Pancreas (tissue), 10 donors: ENCODE data around the gene LYPD6B. TPM values are rescaled to one million over a fixed set of nuclear protein-coding genes. Genes with fewer than 3 reads are reported as not detected.
A peak's percentile ranks its signal among the peaks of the same experiment; 100 is the strongest.

ENCODE experiments used
- ATAC-seq, 4 donors: fragments of 200-7000 bp; cut with Tn5 transposase; one replicate each; pipeline versions ENCODE4 v1.8.0 to v1.9.1; 2020; ENCODE audit warnings: mild to moderate bottlenecking in 4 of 4, moderate library complexity in 4 of 4
- DNase-seq, 6 donors: peaks; one replicate each; pipeline ENCODE4 v3.0.0-alpha.2; 2020
- FAIRE-seq: peaks from 2 replicates; lab custom pipeline; 2012; peaks lifted over from hg19 to GRCh38; lab: Jason Lieb, UNC
- H3K27ac ChIP-seq, 4 donors: fragments of 200-600 bp; sonication (generic); 1 replicate in 3 of 4; 2 replicates in 1 of 4; pipeline versions ENCODE4 v1.5.0 to v1.8.0; 2020
- H3K27me3 ChIP-seq, 4 donors: fragments of 200-600 bp; one replicate each; pipeline ENCODE4 v1.8.0; 2021
- H3K36me3 ChIP-seq, 3 donors: fragments of 200-600 bp; sonication (generic) in 1 of 3; one replicate each; pipeline versions ENCODE4 v1.5.0 to v1.8.0; 2020 to 2021
- H3K4me1 ChIP-seq, 3 donors: fragments of 200-600 bp; one replicate each; pipeline ENCODE4 v1.8.0; 2021
- H3K4me3 ChIP-seq, 4 donors: fragments of 200-600 bp; sonication (generic) in 2 of 4; one replicate each; pipeline versions ENCODE4 v1.5.0 to v1.8.0; 2020 to 2021
- H3K9me3 ChIP-seq, 4 donors: fragments of 200-600 bp; one replicate each; pipeline ENCODE4 v1.8.0; 2021
- WGBS, 2 donors: extraction: QIAGEN DNeasy Blood & Tissue Kit; methylation state at CpG; one replicate each; pipeline ENCODE4 v1.1.7; 2013; 5-methylcytosine and 5-hydroxymethylcytosine counted together
- intact Hi-C, 3 donors: fragments of 100-400 bp; cut with DNase I; formaldehyde crosslinking; loops; one replicate each; pipeline versions ENCODE4 v1.11.1 to v1.14.2; 2022
- polyA plus RNA-seq, 2 donors: library from polyadenylated mRNA; stranded (reverse); fragments of 200-250 nt; gene quantifications; one replicate each; pipeline ENCODE4 v1.2.3, GENCODE V29; 2013
- total RNA-seq, 6 donors: library from RNA; stranded (reverse); fragmentation: NEBNext Ultra II Directional in 4 of 6; extraction: Animal tissue kit (Norgen Biotek cat#: 25700) in 4 of 6; gene quantifications; one replicate each; pipeline versions ENCODE4 v1.2.1 to v1.2.4, GENCODE V29; 2021 to 2023
- TF ChIP-seq, protein P1 (sequence below), 4 donors: fragments of 200-600 bp; sonication (generic) in 3 of 4; IDR thresholded peaks; one replicate each; pipeline versions ENCODE4 v1.5.0 to v1.8.0; 2021; ENCODE audit warnings: antibody characterized with exemption in 4 of 4
- donor health status: healthy with polysubstance abuse.
- donor health status: DM: no; HTN: no; CAD: no; lungs with moderate emphysema.
- donor health status: DM: no; HTN: no; CAD: no.
- donor health status: control.
- donor health status: control.
- donor health status: Bipolar disorder and iron deficiency.
- donor health status: DM: yes; HTN: yes; CAD: no.
- donor health status: DM: no; HTN: no; CAD: no.
- donor health status: DM: no; HTN: no; CAD: no.
- donor health status: DM: yes; HTN: yes; CAD: no.

Gene LYPD6B
- total and polyA plus RNA-seq, 8 donors: 3.0 to 8.1 (median 4.6) TPM

DNA sequence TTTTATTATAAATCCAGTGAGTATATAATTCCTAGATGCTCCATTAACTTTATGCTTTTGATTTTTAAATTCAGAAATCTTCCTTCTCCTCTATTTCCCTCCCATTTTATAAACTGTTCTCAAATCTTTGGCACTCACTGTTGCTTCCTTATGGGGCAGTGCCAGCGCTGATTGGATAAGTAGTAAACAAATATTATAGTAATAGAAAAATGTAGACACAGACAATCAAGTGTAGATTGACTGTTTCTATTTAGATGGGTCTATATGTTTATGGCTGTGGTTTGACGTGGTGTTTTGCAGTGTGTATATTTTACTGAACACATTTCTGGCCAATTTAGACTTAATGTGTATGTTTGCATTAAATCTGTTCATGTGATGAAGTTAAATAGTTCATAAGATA is 36.6 kb downstream of the LYPD6B start:
- Histone ChIP-seq H3K4me3 (no peak overlapping the region), H3K4me1 (peaks cover 0 to 11% (median 4%) of the 10 kb centered on the region in 3 donors), H3K27me3 (no peaks in the 10 kb centered on the region), H3K36me3 (no peaks in the 10 kb centered on the region), H3K27ac (no peak overlapping the region), H3K9me3 (no peaks in the 10 kb centered on the region)
- no peak for FAIRE-seq
- ATAC-seq: peak in 3 of 4 donors; percentile 44 to 57 (median 51)
- no peak for DNase-seq
- WGBS, 2 donors: 28 to 29% methylated on average over 2 of the region's 2 CpGs
- intact Hi-C loops: no loop called here
- TF ChIP-seq, protein P1, sequence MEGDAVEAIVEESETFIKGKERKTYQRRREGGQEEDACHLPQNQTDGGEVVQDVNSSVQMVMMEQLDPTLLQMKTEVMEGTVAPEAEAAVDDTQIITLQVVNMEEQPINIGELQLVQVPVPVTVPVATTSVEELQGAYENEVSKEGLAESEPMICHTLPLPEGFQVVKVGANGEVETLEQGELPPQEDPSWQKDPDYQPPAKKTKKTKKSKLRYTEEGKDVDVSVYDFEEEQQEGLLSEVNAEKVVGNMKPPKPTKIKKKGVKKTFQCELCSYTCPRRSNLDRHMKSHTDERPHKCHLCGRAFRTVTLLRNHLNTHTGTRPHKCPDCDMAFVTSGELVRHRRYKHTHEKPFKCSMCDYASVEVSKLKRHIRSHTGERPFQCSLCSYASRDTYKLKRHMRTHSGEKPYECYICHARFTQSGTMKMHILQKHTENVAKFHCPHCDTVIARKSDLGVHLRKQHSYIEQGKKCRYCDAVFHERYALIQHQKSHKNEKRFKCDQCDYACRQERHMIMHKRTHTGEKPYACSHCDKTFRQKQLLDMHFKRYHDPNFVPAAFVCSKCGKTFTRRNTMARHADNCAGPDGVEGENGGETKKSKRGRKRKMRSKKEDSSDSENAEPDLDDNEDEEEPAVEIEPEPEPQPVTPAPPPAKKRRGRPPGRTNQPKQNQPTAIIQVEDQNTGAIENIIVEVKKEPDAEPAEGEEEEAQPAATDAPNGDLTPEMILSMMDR (IDR thresholded peaks at IDR 0.05): no peak

DNA sequence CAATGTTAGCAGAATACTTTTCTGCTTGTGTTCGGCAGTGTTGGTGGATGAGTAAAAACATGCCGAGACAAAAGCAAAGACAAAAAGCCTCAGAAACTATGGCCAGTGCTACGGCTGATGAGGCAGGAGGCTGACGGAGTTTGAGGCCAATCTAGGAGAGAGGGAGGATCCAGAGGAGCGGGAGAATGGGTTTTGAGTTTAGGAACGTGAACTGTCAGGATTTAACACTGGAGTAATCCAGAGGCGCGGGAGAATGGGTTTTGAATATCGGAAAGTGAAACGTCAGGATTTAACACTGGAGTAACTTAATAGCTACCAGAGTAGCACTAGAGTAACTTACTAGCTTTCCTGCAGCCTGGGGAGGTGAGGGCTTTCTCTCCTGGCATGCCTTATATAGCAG is 37.4 kb downstream of the LYPD6B start:
- intact Hi-C loops: no loop called here
- H3K36me3 ChIP-seq: no peaks in the 10 kb centered on the region
- 72 to 77% methylated on average over 10 of the region's 10 CpGs for WGBS, 2 donors
- H3K4me3 ChIP-seq: no peak overlapping the region
- H3K9me3 ChIP-seq: no peaks in the 10 kb centered on the region
- no peak for ATAC-seq
- no peak for DNase-seq
- no peak overlapping the region for H3K27ac ChIP-seq
- TF ChIP-seq, protein P1 (IDR thresholded peaks at IDR 0.05): no peak
- peaks cover 0 to 8% (median 4%) of the 10 kb centered on the region in 3 donors for H3K4me1 ChIP-seq
- no peaks in the 10 kb centered on the region for H3K27me3 ChIP-seq
- no peak for FAIRE-seq

DNA sequence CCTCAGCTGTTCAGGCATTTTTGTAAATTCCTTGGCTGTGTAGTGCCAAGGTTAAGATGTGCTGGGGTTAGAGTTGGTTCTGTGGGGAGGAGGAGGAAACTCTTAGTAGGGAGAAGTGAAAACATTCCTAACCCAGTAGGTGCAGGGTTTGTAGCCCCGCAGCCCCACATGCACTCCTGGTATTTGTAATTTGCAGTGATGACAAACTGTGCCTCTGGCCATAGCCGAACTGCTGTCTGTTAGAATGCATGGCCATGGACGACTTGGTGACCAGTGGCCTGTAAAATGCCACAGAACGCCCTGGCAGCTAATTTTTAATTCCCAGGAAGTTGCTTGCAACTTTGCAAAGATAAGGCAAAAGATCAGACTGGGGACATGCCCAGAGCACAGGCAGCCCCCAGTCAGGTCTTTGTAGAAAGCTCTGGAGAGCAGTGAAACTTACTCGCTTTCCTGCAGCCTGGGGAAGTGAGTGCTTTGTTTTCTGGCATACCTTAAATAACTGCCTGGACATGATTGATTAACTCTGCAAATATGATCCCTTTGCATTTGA is 38.4 kb downstream of the LYPD6B start:
- no peak for FAIRE-seq
- DNase-seq: no peak

DNA sequence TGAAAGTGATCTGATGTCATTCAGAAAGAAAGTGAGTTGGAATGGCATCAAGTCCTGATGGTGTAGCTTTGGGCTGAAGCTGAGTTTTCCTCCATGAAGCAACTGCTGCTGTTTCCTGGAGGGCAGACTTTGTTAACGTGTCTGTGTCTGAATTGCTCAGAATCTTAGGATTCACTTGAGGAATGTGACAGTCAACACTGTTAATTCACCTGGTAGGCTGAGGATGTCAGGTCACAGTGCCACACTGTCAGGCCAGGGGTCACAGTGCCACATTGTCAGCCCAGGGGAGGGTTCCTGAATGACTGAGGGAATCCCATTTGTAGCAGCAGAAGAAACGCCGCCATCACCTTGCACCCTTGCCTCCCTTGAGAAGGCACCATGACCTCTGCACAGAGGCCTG is 39.4 kb downstream of the LYPD6B start:
- H3K36me3 ChIP-seq: no peaks in the 10 kb centered on the region
- no peaks in the 10 kb centered on the region for H3K9me3 ChIP-seq
- DNase-seq (no peak), ATAC-seq (no peak), FAIRE-seq (no peak)
- no peak overlapping the region for H3K4me3 ChIP-seq
- TF ChIP-seq, protein P1 (IDR thresholded peaks at IDR 0.05): no peak
- no peaks in the 10 kb centered on the region for H3K4me1 ChIP-seq
- H3K27me3 ChIP-seq: no peaks in the 10 kb centered on the region
- intact Hi-C loops: no loop called here
- WGBS, 2 donors: 82 to 90% methylated on average over 3 of the region's 3 CpGs
- H3K27ac ChIP-seq: no peak overlapping the region

More for the DNA sequence above, 38.4 kb downstream of the LYPD6B start:
- Histone ChIP-seq H3K4me3 (no peak overlapping the region), H3K4me1 (no peaks in the 10 kb centered on the region), H3K9me3 (no peaks in the 10 kb centered on the region), H3K36me3 (no peaks in the 10 kb centered on the region), H3K27me3 (no peaks in the 10 kb centered on the region), H3K27ac (no peak overlapping the region)
- ATAC-seq: peak in 2 of 4 donors; percentile 36 to 52
- 60 to 67% methylated on average over 5 of the region's 5 CpGs for WGBS, 2 donors
- TF ChIP-seq, protein P1 (IDR thresholded peaks at IDR 0.05): no peak
- intact Hi-C loops: no loop called here

DNA sequence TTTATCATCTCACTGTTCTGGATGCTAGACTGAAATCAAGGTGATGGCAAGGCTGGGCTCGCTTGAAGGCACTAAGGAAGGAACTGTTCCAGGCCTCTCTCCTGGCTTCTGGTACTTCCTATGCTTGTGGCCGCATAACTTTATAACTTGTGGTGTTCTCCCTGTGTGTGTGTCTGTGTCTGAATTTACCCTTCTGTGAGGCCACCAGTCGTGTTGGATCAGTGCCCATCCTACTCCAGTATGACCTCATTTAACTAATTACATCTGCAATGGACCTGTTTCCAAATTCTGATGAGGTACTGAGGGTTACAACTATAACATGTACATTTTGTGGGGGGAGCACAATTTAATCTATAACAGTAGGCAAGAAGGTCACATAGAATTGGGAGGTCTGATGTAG is 41.6 kb downstream of the LYPD6B start:
- Histone ChIP-seq H3K4me3 (no peak overlapping the region), H3K27me3 (no peaks in the 10 kb centered on the region), H3K4me1 (no peaks in the 10 kb centered on the region), H3K9me3 (no peaks in the 10 kb centered on the region), H3K36me3 (no peaks in the 10 kb centered on the region), H3K27ac (no peak overlapping the region)
- 75 to 78% methylated on average over 3 of the region's 3 CpGs for WGBS, 2 donors
- FAIRE-seq (no peak), ATAC-seq (no peak), DNase-seq (no peak)
- TF ChIP-seq, protein P1 (IDR thresholded peaks at IDR 0.05): no peak
- intact Hi-C loops: no loop called here
